NOMO-1 (cell line): ENCODE data around the gene BNIP5.
"Not testable (repeated sequence)": the region's sequence is repeated elsewhere in the genome, so short reads cannot be mapped to it uniquely, and the experiment has no call there.

ENCODE experiments used
- DNase-seq, 2 experiments: peaks; one replicate each; lab custom pipeline; 2025; ENCODE audit not compliant: unreplicated experiment in 2 of 2; lab: John Stamatoyannopoulos, UW

The BNIP5 gene

GRCh38 chr6:36345681-36346466 is 9.2 kb upstream of the BNIP5 start:
- DNase-seq, result no peak

- peak in 1 of 2 experiments; percentile 30 for DNase-seq
Observed at GRCh38 chr6:36343109-36343680, 6.5 kb upstream of the BNIP5 start.

GRCh38 chr6:36340618-36341454 is 4.1 kb upstream of the BNIP5 start:
- DNase-seq, result peak; percentile 49 to 60

DNA sequence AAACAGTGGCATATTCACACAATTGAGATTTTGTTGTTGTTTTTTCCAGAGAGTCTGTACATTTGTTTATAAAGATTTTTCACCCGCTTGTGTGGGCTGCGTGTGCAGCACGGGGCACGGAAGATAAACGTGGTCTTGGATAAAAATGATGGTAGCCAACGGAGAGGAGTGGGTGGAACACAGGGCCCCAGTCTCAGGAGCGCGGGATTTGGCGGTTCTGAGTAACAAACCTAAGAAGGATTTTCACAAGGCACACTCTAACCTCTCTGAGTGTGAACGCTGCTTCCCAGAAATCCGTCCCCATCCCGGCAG is 3.6 kb upstream of the BNIP5 start:
- DNase-seq, result no peak

- DNase-seq, result no peak
Observed at GRCh38 chr6:36339146-36339545, 2.5 kb upstream of the BNIP5 start.

DNA sequence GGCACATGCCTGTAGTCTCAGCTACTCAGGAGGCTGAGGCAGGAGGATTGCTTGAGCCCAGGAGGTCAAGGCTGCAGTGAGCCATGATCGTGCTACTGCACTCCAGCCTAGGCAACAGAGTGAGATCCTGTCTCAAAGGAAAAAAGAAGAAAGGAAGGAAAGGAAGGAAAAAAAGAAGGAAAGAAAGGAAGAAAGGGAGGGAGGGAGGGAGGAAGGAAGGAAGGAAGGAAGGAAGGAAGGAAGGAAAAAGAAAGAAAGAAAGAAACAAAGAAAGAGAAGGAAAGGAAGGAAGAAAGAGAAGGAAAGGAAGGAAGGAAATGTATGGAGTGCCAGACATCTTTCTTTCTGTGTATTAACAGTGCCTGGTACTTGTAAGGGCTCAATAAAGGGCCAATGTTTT is 1.5 kb upstream of the BNIP5 start:
- DNase-seq, result not testable (repeated sequence)

DNA sequence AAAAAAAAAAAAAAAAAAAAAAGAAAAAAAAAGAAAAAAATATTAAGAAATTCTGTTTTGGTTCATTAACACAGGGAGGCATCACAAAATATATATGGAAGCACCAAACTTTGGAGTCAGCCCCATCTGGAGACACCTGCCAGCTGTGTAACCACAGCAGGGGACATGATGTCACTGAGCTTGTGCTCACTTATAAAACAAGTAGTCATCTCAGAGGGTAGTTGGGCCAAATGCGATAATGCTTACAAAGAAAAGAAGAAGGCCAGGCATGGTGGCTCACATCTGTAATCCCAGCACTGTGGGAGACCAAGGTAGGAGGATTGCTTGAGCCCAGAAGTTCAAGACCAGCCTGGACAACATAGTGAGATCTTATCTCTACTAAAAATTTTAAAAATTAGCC is 1.1 kb upstream of the BNIP5 start:
- no peak for DNase-seq

- DNase-seq, result no peak
Observed at GRCh38 chr6:36336208-36336710, 429 bp downstream of the BNIP5 start.

GRCh38 chr6:36335465-36336207 is 1.1 kb downstream of the BNIP5 start:
- DNase-seq, result no peak

- DNase-seq, result peak in 1 of 2 experiments; percentile 16
Observed at GRCh38 chr6:36334832-36335459, 1.7 kb downstream of the BNIP5 start.

DNA sequence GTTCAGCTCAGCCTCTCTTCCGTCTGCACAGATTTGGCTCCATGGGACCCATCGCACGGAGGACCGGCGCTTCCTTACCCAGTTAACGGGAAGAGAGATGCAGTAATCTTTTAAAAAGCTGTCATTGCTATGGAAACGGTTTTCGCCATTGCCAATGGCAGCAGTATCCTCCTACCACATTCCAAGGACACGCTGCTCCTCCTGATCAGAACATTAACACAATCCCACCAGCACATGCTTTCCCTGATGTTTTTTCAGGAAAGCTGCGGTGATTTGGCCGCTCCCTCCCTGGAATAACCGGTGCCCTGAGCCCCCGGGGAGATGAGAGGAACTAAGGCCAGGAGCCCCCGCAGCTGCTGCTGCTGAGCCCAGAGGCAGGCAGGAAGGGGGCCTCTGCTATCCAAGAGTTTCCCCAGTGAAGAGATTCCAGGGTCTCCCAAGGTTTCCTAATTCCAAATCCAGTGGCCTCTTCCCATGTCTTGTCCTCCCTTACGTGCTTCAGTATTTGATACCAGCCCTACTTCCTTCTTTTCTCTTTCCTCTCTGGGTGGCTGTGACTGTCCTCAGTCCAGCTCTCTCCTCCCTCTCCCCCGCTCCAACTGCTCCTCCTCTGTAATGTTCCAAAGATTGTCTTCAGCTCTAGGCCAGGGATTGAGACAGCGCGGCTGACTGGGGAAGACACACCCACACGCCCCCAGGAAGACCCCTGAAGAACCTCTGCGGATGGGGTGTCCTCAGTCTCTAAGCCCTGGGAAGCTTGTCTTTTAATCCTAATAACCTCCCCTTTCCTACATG is 2.6 kb downstream of the BNIP5 start:
- DNase-seq, result no peak

DNA sequence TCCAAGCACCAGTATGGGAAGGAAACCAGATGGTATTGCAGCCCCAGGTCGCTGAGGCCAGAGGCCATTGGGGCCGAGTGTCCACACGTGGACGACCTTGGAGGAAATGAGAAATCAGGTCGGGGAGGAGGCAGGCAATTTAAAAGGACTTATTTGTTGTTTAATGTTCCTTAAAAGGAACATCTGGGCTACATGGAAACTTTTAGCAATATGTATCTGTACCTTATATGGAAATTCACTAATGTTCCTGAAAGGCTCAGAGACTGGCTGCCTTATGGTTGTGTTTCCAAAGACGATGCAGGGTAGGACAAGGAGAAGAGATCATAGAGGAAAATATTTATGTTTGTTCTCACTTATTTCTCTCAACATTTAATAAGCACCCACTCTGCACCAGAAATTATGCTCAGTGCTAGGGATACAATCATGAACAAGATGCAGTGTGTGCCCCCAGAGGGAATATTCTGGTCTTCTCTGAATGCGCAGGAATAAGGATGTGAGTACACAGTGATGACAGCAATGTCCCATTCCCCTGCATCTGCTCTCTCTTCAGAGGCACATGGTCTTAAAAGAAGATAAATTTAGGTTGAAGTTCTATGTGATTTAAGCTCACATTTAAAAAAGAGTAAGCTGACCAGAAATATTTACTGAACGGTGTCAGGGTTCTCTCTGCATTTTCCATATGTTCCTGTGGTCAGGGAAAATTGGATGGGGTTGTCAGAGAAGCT is 3.4 kb downstream of the BNIP5 start:
- DNase-seq, result no peak

- DNase-seq, result no peak
Observed at GRCh38 chr6:36331381-36331780, 5.3 kb downstream of the BNIP5 start.

GRCh38 chr6:36330366-36330765 is 6.3 kb downstream of the BNIP5 start:
- DNase-seq, result no peak

- no peak for DNase-seq
Observed at GRCh38 chr6:36329798-36330291, 6.8 kb downstream of the BNIP5 start.

GRCh38 chr6:36328600-36328999 is 8.1 kb downstream of the BNIP5 start:
- DNase-seq, result no peak

DNA sequence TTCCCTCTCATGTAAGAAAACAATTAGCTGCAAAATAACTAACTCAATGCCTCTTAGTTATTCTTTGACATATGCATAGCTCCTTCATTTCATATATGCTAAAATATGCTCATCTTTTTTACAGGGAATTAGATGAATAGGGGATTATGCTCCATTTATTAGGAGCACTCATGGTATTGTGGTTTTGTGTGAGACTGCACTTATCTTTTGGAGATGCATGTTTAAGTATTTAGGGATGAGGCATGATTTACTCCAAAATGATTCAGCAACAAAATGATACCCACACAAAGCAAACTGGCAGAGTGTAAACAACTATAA is 8.8 kb downstream of the BNIP5 start:
- no peak for DNase-seq

DNA sequence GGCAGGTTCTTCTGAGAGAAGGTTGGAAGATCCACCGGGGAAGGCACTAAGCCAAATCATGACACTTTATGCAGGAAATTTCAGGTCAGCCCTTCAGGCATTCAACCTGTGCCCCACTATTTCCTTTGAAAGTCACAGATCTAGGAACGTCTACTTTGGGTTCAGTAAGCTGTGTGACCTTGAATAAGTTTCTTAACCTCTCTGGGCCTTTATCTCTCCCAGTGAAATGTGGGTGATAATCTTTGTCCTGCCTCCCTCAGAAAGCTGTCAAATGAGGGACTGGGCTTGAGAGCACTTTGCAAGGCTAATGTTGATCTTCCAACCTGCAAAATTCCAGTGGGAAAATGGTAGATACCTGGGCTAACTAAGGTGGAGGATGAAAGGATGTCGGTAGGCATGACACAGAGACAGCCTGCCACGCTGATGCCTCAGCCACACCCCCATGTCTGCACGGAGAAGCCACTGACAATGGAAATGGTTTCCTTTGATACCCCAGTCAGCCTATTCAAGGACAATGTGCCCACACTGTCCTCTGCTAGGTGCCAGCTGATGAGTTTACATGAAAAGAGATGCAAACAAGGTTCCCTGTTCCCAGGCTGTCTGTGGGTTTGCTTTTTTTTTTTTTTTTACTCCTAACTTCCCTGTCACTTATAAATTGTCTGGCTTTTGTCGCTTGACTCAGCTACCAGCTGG is 9.3 kb downstream of the BNIP5 start:
- DNase-seq, result peak in 1 of 2 experiments; percentile 44
